ENCODE data around the gene BCL6. TPM values are rescaled to one million over a fixed set of nuclear protein-coding genes. Genes with fewer than 3 reads are reported as not detected.

Gene BCL6
- total RNA-seq, 6 experiments from 2014 or later, result 28.0 to 36.5 (median 31.1) TPM

Other genes starting within 250 kb of the BCL6 start
- gene SST, start 75.1 kb downstream of the BCL6 start, total RNA-seq (2021; fragmentation: NEBNext Ultra II Directional; extraction: Animal tissue kit (Norgen Biotek cat#: 25700)), result not detected
- gene RTP2, start 42.9 kb downstream of the BCL6 start, total RNA-seq (2021; fragmentation: NEBNext Ultra II Directional; extraction: Animal tissue kit (Norgen Biotek cat#: 25700)), result not detected

Data from HFFc6 (cell line).